GM12875 (cell line): ENCODE data around the gene LRRC4C.

ENCODE experiments used
- H3K4me3 ChIP-seq: one replicate; pipeline ENCODE4 v1.5.1; 2011; ENCODE audit warnings: low read depth, low read length, control low read depth
- CTCF ChIP-seq: IDR thresholded peaks from 2 replicates; pipeline ENCODE4 v1.5.1; 2011; ENCODE audit warnings: low read depth, mild to moderate bottlenecking, control low read depth, inconsistent platforms, low read length, moderate library complexity, borderline replicate concordance; ENCODE audit not compliant: insufficient read depth

Gene LRRC4C

DNA sequence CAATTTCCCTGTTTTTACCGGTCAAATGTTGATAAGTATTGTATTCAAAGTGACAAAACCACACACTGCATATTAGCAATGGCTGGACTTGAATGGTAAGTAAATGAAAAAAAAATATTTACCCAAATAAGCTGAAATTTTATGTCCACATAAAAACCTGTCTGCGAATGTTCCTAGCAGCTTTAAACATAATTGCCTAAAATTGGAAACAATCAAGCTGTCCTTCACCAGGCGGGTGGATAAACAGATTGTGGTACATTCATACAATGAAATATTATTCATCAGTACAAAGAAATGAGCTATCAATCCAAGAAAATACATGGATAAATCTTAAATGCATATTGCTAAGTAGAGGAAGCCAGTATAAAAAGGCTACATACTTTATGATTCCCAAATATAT is 1067.8 kb downstream of the LRRC4C start:
- no peak overlapping the region for H3K4me3 ChIP-seq
- TF ChIP-seq CTCF = no peak

- TF ChIP-seq CTCF = no peak
- no peak overlapping the region for H3K4me3 ChIP-seq
Measured at GRCh38 chr11:40388097-40388818, 1071.2 kb downstream of the LRRC4C start.

GRCh38 chr11:40387240-40387980 is 1072.0 kb downstream of the LRRC4C start:
- no peak for TF ChIP-seq CTCF
- no peak overlapping the region for H3K4me3 ChIP-seq

DNA sequence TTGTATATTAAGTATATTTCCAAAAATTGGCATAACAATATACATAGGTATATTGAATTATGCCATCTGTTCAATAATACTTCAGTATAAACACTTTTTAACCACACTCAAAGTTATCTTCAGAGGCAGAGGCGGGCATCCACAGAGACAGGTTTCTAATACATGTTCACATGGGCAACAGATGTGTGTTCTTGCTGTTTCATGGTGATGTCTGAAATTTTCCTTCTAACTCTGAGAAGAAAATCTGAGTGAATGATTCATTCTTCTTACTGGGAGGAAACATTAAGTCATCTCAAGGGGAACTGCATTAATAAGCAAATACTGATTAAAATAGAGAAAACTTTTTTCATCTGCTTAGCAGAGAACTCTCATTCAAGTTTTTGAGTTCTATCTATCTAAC is 1074.5 kb downstream of the LRRC4C start:
- no peak overlapping the region for H3K4me3 ChIP-seq
- TF ChIP-seq CTCF = no peak

DNA sequence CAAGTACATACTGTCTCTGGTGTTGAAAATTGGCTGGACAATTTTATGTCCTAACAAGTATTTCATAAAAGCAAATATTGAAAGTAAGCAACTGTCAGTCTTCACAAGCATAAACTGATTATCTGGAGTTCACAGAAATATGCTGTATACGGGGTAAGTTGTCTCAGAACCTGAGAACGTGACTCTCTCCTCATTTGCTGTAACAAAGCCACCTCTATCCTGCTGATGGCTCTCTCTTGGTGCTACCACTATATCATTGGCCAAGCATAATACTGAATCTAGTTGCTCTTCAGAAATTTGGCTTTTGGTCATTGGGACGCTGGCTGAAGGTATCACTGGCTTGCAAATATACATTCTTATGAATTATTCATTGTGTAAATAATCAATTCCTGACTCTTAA is 1078.0 kb downstream of the LRRC4C start:
- no peak overlapping the region for H3K4me3 ChIP-seq
- no peak for TF ChIP-seq CTCF

DNA sequence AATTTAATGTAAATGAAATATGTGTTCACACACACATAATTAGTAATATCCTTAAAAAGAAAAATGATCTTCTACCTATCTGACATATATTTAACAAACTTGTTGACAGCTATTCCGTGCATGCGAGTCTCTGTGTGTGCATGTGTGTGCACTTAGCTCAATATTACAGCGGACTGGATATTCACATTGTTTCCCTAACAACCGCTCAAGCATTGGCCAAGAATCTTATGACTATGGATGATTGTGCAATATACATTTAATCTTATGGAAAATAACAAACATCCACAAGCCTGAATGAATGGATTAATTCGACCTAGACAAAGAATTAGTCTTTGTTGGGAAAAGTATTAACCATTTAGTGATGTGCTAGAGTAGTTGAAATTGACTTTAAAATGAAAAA is 1078.6 kb downstream of the LRRC4C start:
- TF ChIP-seq CTCF = no peak

GRCh38 chr11:40376331-40376730 is 1083.1 kb downstream of the LRRC4C start:
- no peak for TF ChIP-seq CTCF
- no peak overlapping the region for H3K4me3 ChIP-seq

More for the DNA sequence above, 1078.6 kb downstream of the LRRC4C start:
- H3K4me3 ChIP-seq = no peak overlapping the region
